ENCODE results near the gene UBE2E1. TPM values are rescaled to one million over a fixed set of nuclear protein-coding genes. Genes with fewer than 3 reads are reported as not detected.

The UBE2E1 gene
- total and polyA plus RNA-seq, 2 donors (not counting 1 experiment from before 2014, with no cell fraction given), result 46.7 to 63.7 TPM

GRCh38 chr3:23793528-23794134 lies 12.1 kb upstream of the UBE2E1 start:
- no CpG with 5 or more reads among the region's 4 CpGs for WGBS (ENCODE audit: insufficient coverage)
- Histone ChIP-seq H4K20me1 (ENCODE audit: control insufficient read depth, insufficient read depth, low read length, poor library complexity, severe bottlenecking) (no peaks in the 10 kb centered on the region), H3K27ac (ENCODE audit: low read length in 2 of 2) (no peak overlapping the region), H3K9me3 (ENCODE audit: control extremely low read depth in 1 of 3, control insufficient read depth in 2 of 3, insufficient read depth in 1 of 3, low read length in 2 of 3) (no peaks in the 10 kb centered on the region), H3K36me3 (replicated peaks in 1 of 2; ENCODE audit: control extremely low read depth in 1 of 2, control insufficient read depth in 1 of 2, extremely low read depth in 1 of 2, insufficient read depth in 2 of 2, low read length in 1 of 2) (no peaks in the 10 kb centered on the region), H3K4me3 (ENCODE audit: control extremely low read depth in 1 of 5, extremely low read depth in 1 of 5, insufficient read depth in 1 of 5, low read depth in 2 of 5, low read length in 4 of 5) (no peak overlapping the region), H3K79me2 (ENCODE audit: control insufficient read depth, insufficient read depth, low read length) (no peaks in the 10 kb centered on the region), H3K27me3 (replicated peaks in 1 of 4; ENCODE audit: control extremely low read depth in 1 of 4, control insufficient read depth in 3 of 4, insufficient read depth in 4 of 4, low read length in 3 of 4) (no peaks in the 10 kb centered on the region), H3K4me2 (replicated peaks; ENCODE audit: low read depth, low read length, poor library complexity, severe bottlenecking) (no peak overlapping the region), H3K9ac (ENCODE audit: low read length) (no peak overlapping the region), H3K4me1 (ENCODE audit: control insufficient read depth in 2 of 2, insufficient read depth in 2 of 2, low read length in 2 of 2) (no peaks in the 10 kb centered on the region), H2AFZ (ENCODE audit: insufficient read depth, low read depth, low read length, poor library complexity, severe bottlenecking) (no peak overlapping the region)
- intact Hi-C loops (cut with micrococcal nuclease), result no loop called here
- no peak for TF ChIP-seq EZH2 (IDR thresholded peaks at IDR 0.05; ENCODE audit: borderline replicate concordance, insufficient read depth, low read depth, low read length, poor library complexity, severe bottlenecking)
- no peak for TF ChIP-seq CTCF (IDR thresholded peaks at IDR 0.05)
- CTCF ChIA-PET, result no interaction called here
- ATAC-seq (ENCODE audit: low read depth) (no peak), DNase-seq (no peak)
- Mint-ChIP-seq H3K27ac (no peak overlapping the region), H3K4me3 (no peak overlapping the region), H3K27me3 (no peaks in the 10 kb centered on the region), H3K9me3 (ENCODE audit: insufficient read depth) (no peaks in the 10 kb centered on the region), H3K4me1 (no peaks in the 10 kb centered on the region)
- POLR2A ChIA-PET, result no interaction called here

GRCh38 chr3:23795096-23795495 lies 10.7 kb upstream of the UBE2E1 start:
- Histone ChIP-seq H4K20me1 (ENCODE audit: control insufficient read depth, insufficient read depth, low read length, poor library complexity, severe bottlenecking) (no peaks in the 10 kb centered on the region), H3K36me3 (replicated peaks in 1 of 2; ENCODE audit: control extremely low read depth in 1 of 2, control insufficient read depth in 1 of 2, extremely low read depth in 1 of 2, insufficient read depth in 2 of 2, low read length in 1 of 2) (no peaks in the 10 kb centered on the region), H3K4me2 (replicated peaks; ENCODE audit: low read depth, low read length, poor library complexity, severe bottlenecking) (no peak overlapping the region), H3K4me3 (ENCODE audit: control extremely low read depth in 1 of 5, extremely low read depth in 1 of 5, insufficient read depth in 1 of 5, low read depth in 2 of 5, low read length in 4 of 5) (no peak overlapping the region), H2AFZ (ENCODE audit: insufficient read depth, low read depth, low read length, poor library complexity, severe bottlenecking) (no peak overlapping the region), H3K79me2 (ENCODE audit: control insufficient read depth, insufficient read depth, low read length) (no peaks in the 10 kb centered on the region), H3K27me3 (replicated peaks in 1 of 4; ENCODE audit: control extremely low read depth in 1 of 4, control insufficient read depth in 3 of 4, insufficient read depth in 4 of 4, low read length in 3 of 4) (no peaks in the 10 kb centered on the region), H3K9me3 (ENCODE audit: control extremely low read depth in 1 of 3, control insufficient read depth in 2 of 3, insufficient read depth in 1 of 3, low read length in 2 of 3) (no peaks in the 10 kb centered on the region), H3K27ac (ENCODE audit: low read length in 2 of 2) (no peak overlapping the region), H3K9ac (ENCODE audit: low read length) (no peak overlapping the region), H3K4me1 (ENCODE audit: control insufficient read depth in 2 of 2, insufficient read depth in 2 of 2, low read length in 2 of 2) (no peaks in the 10 kb centered on the region)
- ChIA-PET POLR2A (no interaction called here), CTCF (no interaction called here)
- Mint-ChIP-seq H3K27ac (no peak overlapping the region), H3K27me3 (no peaks in the 10 kb centered on the region), H3K4me1 (no peaks in the 10 kb centered on the region), H3K4me3 (no peak overlapping the region), H3K9me3 (ENCODE audit: insufficient read depth) (no peaks in the 10 kb centered on the region)
- no peak for TF ChIP-seq EZH2 (IDR thresholded peaks at IDR 0.05; ENCODE audit: borderline replicate concordance, insufficient read depth, low read depth, low read length, poor library complexity, severe bottlenecking)
- TF ChIP-seq CTCF (IDR thresholded peaks at IDR 0.05), result no peak
- ATAC-seq (ENCODE audit: low read depth) (no peak), DNase-seq (no peak)
- intact Hi-C loops (cut with micrococcal nuclease), result no loop called here

Data from B cell (primary cell).